Measurements from ENCODE around the gene RTN4R.
A peak's percentile ranks its signal among the peaks of the same experiment; 100 is the strongest.

The RTN4R gene

GRCh38 chr22:20239676-20240446, 28.3 kb downstream of the RTN4R start:
- DNase-seq: no peak

- DNase-seq: no peak
Observed at GRCh38 chr22:20238901-20239675, 29.0 kb downstream of the RTN4R start.

- peak; percentile 0 for DNase-seq
Observed at GRCh38 chr22:20238536-20238900, 29.6 kb downstream of the RTN4R start.

GRCh38 chr22:20237480-20238440, 30.4 kb downstream of the RTN4R start:
- no peak for DNase-seq

- no peak for DNase-seq
Observed at GRCh38 chr22:20236052-20236717, 31.9 kb downstream of the RTN4R start.

- no peak for DNase-seq
Observed at GRCh38 chr22:20235389-20235991, 32.6 kb downstream of the RTN4R start.

GRCh38 chr22:20234760-20235388, 33.2 kb downstream of the RTN4R start:
- DNase-seq: no peak

- no peak for DNase-seq
Observed at GRCh38 chr22:20234314-20234682, 33.8 kb downstream of the RTN4R start.

GRCh38 chr22:20233351-20234313, 34.5 kb downstream of the RTN4R start:
- no peak for DNase-seq

GRCh38 chr22:20232781-20233180, 35.3 kb downstream of the RTN4R start:
- DNase-seq: no peak

GRCh38 chr22:20232237-20232598, 35.9 kb downstream of the RTN4R start:
- DNase-seq: no peak

GRCh38 chr22:20231514-20232236, 36.4 kb downstream of the RTN4R start:
- no peak for DNase-seq

GRCh38 chr22:20230777-20231420, 37.2 kb downstream of the RTN4R start:
- no peak for DNase-seq

- peak; percentile 33 for DNase-seq
Observed at GRCh38 chr22:20229916-20230775, 38.0 kb downstream of the RTN4R start.

- DNase-seq: no peak
Observed at GRCh38 chr22:20228939-20229272, 39.2 kb downstream of the RTN4R start.

- DNase-seq: no peak
Observed at GRCh38 chr22:20228055-20228938, 39.8 kb downstream of the RTN4R start.

GRCh38 chr22:20227363-20227762, 40.8 kb downstream of the RTN4R start:
- no peak for DNase-seq
